ENCODE measurements around the gene NTRK1.

The NTRK1 gene

DNA sequence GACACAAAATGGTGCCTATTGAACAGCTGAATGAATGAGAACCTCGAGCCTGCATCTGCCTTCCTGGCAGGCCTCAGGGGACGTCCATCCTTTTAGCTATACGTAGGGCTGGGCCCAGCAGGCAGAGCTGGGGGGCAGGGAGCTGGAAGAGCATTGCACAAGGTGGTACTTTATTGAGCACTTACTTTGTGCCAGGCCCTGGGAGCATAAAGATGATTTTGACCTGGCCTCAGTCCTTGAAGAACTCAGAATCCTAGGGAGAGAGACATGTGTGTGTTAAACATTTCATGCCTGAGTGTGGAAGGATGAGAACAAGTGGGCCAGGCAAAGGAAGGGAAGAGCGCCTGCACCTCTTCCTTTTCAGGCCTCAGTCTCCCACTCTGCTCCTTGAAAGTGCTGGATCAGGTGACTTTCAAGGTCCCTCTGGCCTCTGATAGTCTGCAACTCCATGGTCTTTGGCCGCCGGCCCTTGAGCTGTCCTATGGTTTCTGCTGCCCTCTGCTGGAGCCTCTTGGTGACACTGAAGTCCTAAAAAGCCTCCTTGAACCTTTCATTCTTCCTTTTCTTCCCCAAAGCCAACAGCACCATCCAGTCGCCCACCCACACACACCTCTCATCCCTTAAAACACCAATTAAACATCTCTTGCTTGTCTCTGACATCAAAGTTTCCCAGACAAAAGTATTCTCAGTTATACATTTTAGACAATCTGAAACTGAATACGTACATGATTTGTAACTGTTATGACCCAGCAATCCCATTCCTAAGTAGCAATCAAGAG, 29.3 kb downstream of the NTRK1 start (continued):
- TF ChIP-seq, protein P1, sequence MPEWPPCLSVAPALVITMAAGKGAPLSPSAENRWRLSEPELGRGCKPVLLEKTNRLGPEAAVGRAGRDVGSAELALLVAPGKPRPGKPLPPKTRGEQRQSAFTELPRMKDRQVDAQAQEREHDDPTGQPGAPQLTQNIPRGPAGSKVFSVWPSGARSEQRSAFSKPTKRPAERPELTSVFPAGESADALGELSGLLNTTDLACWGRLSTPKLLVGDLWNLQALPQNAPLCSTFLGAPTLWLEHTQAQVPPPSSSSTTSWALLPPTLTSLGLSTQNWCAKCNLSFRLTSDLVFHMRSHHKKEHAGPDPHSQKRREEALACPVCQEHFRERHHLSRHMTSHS (tag by site-specific recombination; IDR thresholded peaks at IDR 0.05): no peak
- TF ChIP-seq ZFP41 (tag by site-specific recombination; IDR thresholded peaks at IDR 0.05; ENCODE audit: borderline replicate concordance) (no peak), REPIN1 (tag by site-specific recombination; IDR thresholded peaks at IDR 0.05; ENCODE audit: low read depth) (no peak), ZFP3 (tag by site-specific recombination; IDR thresholded peaks at IDR 0.05; ENCODE audit: low read depth) (no peak), ZNF555 (tag by site-specific recombination; conservative IDR thresholded peaks at IDR 0.05) (no peak), ZNF600 (tag by site-specific recombination; IDR thresholded peaks at IDR 0.05) (no peak), KLF10 (tag by site-specific recombination; IDR thresholded peaks at IDR 0.05) (no peak), ZNF529 (tag by site-specific recombination; IDR thresholded peaks at IDR 0.05; ENCODE audit: insufficient replicate concordance) (no peak), ZNF335 (tag by site-specific recombination; conservative IDR thresholded peaks at IDR 0.05) (peak; percentile 34; the same call in 1 of the 2 replicates), SP7 (tag by site-specific recombination; IDR thresholded peaks at IDR 0.05) (0 out of 2 replicates have a peak, but pooled peaks have one; percentile 53), ZNF776 (tag by site-specific recombination; IDR thresholded peaks at IDR 0.05; ENCODE audit: borderline replicate concordance) (no peak), ZNF23 (tag by site-specific recombination; IDR thresholded peaks at IDR 0.05; ENCODE audit: borderline replicate concordance) (no peak), ZNF830 (tag by site-specific recombination; IDR thresholded peaks at IDR 0.05; ENCODE audit: low read depth) (no peak), ZNF510 (tag by site-specific recombination; IDR thresholded peaks at IDR 0.05; ENCODE audit: insufficient replicate concordance) (no peak), ZNF701 (tag by site-specific recombination; IDR thresholded peaks at IDR 0.05) (no peak), WT1 (tag by site-specific recombination; IDR thresholded peaks at IDR 0.05) (no peak), ZNF433 (tag by site-specific recombination; IDR thresholded peaks at IDR 0.05; ENCODE audit: low read depth) (no peak), ZNF654 (tag by site-specific recombination; IDR thresholded peaks at IDR 0.05; ENCODE audit: low read depth) (peak; percentile 98), ZBTB8A (tag by site-specific recombination; IDR thresholded peaks at IDR 0.05) (no peak), ZNF768 (tag by site-specific recombination; IDR thresholded peaks at IDR 0.05) (no peak), ZFP69B (tag by site-specific recombination; IDR thresholded peaks at IDR 0.05) (no peak), ZNF350 (tag by site-specific recombination; IDR thresholded peaks at IDR 0.05) (no peak), ZNF341 (tag by site-specific recombination; IDR thresholded peaks at IDR 0.05; ENCODE audit: low read depth) (no peak), SALL2 (tag by site-specific recombination; IDR thresholded peaks at IDR 0.05; ENCODE audit: borderline replicate concordance) (no peak), ZNF202 (tag by site-specific recombination; IDR thresholded peaks at IDR 0.05; ENCODE audit: borderline replicate concordance) (no peak), EGR2 (tag by site-specific recombination; IDR thresholded peaks at IDR 0.05; ENCODE audit: low read depth) (peak; percentile 32; the same call in 1 of the 2 replicates), ZNF629 (tag by site-specific recombination; IDR thresholded peaks at IDR 0.05) (0 out of 2 replicates have a peak, but pooled peaks have one; percentile 32), ZNF112 (tag by site-specific recombination; IDR thresholded peaks at IDR 0.05) (no peak), ZNF530 (tag by site-specific recombination; IDR thresholded peaks at IDR 0.05; ENCODE audit: low read depth) (no peak), ZNF677 (tag by site-specific recombination; IDR thresholded peaks at IDR 0.05) (no peak), PRDM1 (tag by site-specific recombination; IDR thresholded peaks at IDR 0.05) (no peak)
- TF ChIP-seq, protein P2, sequence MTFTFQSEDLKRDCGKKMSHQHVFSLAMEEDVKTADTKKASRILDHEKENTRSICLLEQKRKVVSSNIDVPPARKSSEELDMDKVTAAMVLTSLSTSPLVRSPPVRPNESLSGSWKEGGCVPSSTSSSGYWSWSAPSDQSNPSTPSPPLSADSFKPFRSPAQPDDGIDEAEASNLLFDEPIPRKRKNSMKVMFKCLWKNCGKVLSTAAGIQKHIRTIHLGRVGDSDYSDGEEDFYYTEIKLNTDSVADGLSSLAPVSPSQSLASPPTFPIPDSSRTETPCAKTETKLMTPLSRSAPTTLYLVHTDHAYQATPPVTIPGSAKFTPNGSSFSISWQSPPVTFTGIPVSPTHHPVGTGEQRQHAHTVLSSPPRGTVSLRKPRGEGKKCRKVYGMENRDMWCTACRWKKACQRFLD (tag by site-specific recombination; IDR thresholded peaks at IDR 0.05): no peak
- TF ChIP-seq, protein P3, sequence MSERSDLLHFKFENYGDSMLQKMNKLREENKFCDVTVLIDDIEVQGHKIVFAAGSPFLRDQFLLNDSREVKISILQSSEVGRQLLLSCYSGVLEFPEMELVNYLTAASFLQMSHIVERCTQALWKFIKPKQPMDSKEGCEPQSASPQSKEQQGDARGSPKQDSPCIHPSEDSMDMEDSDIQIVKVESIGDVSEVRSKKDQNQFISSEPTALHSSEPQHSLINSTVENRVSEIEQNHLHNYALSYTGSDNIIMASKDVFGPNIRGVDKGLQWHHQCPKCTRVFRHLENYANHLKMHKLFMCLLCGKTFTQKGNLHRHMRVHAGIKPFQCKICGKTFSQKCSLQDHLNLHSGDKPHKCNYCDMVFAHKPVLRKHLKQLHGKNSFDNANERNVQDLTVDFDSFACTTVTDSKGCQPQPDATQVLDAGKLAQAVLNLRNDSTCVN (tag by site-specific recombination; optimal IDR thresholded peaks at IDR 0.05): no peak
- TF ChIP-seq, protein P4, sequence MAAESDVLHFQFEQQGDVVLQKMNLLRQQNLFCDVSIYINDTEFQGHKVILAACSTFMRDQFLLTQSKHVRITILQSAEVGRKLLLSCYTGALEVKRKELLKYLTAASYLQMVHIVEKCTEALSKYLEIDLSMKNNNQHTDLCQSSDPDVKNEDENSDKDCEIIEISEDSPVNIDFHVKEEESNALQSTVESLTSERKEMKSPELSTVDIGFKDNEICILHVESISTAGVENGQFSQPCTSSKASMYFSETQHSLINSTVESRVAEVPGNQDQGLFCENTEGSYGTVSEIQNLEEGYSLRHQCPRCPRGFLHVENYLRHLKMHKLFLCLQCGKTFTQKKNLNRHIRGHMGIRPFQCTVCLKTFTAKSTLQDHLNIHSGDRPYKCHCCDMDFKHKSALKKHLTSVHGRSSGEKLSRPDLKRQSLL (tag by site-specific recombination; IDR thresholded peaks at IDR 0.05): no peak
- TF ChIP-seq, protein P5, sequence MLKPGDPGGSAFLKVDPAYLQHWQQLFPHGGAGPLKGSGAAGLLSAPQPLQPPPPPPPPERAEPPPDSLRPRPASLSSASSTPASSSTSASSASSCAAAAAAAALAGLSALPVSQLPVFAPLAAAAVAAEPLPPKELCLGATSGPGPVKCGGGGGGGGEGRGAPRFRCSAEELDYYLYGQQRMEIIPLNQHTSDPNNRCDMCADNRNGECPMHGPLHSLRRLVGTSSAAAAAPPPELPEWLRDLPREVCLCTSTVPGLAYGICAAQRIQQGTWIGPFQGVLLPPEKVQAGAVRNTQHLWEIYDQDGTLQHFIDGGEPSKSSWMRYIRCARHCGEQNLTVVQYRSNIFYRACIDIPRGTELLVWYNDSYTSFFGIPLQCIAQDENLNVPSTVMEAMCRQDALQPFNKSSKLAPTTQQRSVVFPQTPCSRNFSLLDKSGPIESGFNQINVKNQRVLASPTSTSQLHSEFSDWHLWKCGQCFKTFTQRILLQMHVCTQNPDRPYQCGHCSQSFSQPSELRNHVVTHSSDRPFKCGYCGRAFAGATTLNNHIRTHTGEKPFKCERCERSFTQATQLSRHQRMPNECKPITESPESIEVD (tag by site-specific recombination; IDR thresholded peaks at IDR 0.05): no peak

Data from HEK293 (cell line).